GM23338 (cell line): ENCODE results near the gene PDC. TPM values are rescaled to one million over a fixed set of nuclear protein-coding genes. Genes with fewer than 3 reads are reported as not detected.

Experiments
- ATAC-seq: fragments of 200-7000 bp; cut with Tn5 transposase; 3 replicates; pipeline ENCODE4 v1.9.1; 2020
- DNase-seq: peaks from one replicate; pipeline ENCODE4 v3.0.0-alpha.2; 2015; ENCODE audit warnings: low spot score
- H2AFZ ChIP-seq: fragments of 200-600 bp; sonication (generic); 2 replicates; pipeline ENCODE4 v1.8.0; 2016; ENCODE audit warnings: antibody characterized with exemption, mild to moderate bottlenecking, moderate library complexity
- H3F3A ChIP-seq: fragments of 200-600 bp; sonication (generic); replicated peaks from 2 replicates; pipeline ENCODE4 v1.8.0; 2017; ENCODE audit warnings: antibody characterized with exemption, mixed run types, low read depth
- H3K27ac ChIP-seq: fragments of 200-600 bp; sonication (generic); 2 replicates; pipeline ENCODE4 v1.6.1; 2016; ENCODE audit warnings: low read depth
- H3K27me3 ChIP-seq: fragments of 200-600 bp; sonication (generic); 2 replicates; pipeline ENCODE4 v1.8.0; 2016; ENCODE audit warnings: mild to moderate bottlenecking, mixed run types, moderate library complexity; ENCODE audit not compliant: insufficient read depth
- H3K36me3 ChIP-seq: fragments of 200-600 bp; sonication (generic); 2 replicates; pipeline ENCODE4 v1.8.0; 2016; ENCODE audit warnings: mild to moderate bottlenecking; ENCODE audit not compliant: insufficient read depth
- H3K4me1 ChIP-seq: fragments of 200-600 bp; sonication (generic); 2 replicates; pipeline ENCODE4 v1.8.0; 2016; ENCODE audit warnings: mild to moderate bottlenecking, moderate library complexity; ENCODE audit not compliant: insufficient read depth
- H3K4me2 ChIP-seq: fragments of 200-600 bp; sonication (generic); 2 replicates; pipeline ENCODE4 v1.7.1; 2017; ENCODE audit warnings: mixed run types
- H3K4me3 ChIP-seq: fragments of 200-600 bp; sonication (generic); 2 replicates; pipeline ENCODE4 v1.6.1; 2016; ENCODE audit warnings: mixed run types
- H3K79me2 ChIP-seq: fragments of 200-600 bp; sonication (generic); replicated peaks from 2 replicates; pipeline ENCODE4 v1.8.0; 2017; ENCODE audit warnings: mild to moderate bottlenecking; ENCODE audit not compliant: insufficient read depth
- H3K9me2 ChIP-seq: fragments of 200-600 bp; sonication (generic); 2 replicates; pipeline ENCODE4 v1.8.0; 2017; ENCODE audit not compliant: insufficient read depth
- H4K20me1 ChIP-seq: fragments of 200-600 bp; sonication (generic); replicated peaks from 2 replicates; pipeline ENCODE4 v1.8.0; 2017; ENCODE audit warnings: mild to moderate bottlenecking; ENCODE audit not compliant: insufficient read depth
- H3K27ac Mint-ChIP-seq: 2 replicates; pipeline ENCODE4 v1.8.0; 2020; ENCODE audit warnings: inconsistent platforms, mild to moderate bottlenecking, moderate library complexity, mixed read lengths
- H3K27me3 Mint-ChIP-seq: 3 replicates; pipeline ENCODE4 v1.8.0; 2022; ENCODE audit warnings: low read depth, mild to moderate bottlenecking, moderate library complexity, mixed read lengths, inconsistent platforms; ENCODE audit not compliant: insufficient read depth, poor library complexity
- H3K36me3 Mint-ChIP-seq: 3 replicates; pipeline ENCODE4 v1.8.0; 2021; ENCODE audit warnings: low read depth, mild to moderate bottlenecking, inconsistent platforms, moderate library complexity, mixed read lengths
- H3K4me1 Mint-ChIP-seq: 3 replicates; pipeline ENCODE4 v1.8.0; 2020; ENCODE audit warnings: mild to moderate bottlenecking, inconsistent platforms, mixed read lengths
- H3K4me3 Mint-ChIP-seq: 3 replicates; pipeline ENCODE4 v1.8.0; 2021; ENCODE audit warnings: moderate library complexity, mild to moderate bottlenecking, inconsistent platforms, mixed read lengths
- H3K9me3 Mint-ChIP-seq: 3 replicates; pipeline ENCODE4 v1.8.0; 2020; ENCODE audit warnings: moderate library complexity, mild to moderate bottlenecking, inconsistent platforms, mixed read lengths
- CREB1 ChIP-seq: fragments of 250-450 bp; sonication (Bioruptor Pico); IDR thresholded peaks from 2 replicates; pipeline ENCODE4 v1.5.0; 2020; ENCODE audit warnings: low read depth, mild to moderate bottlenecking, moderate library complexity
- EZH2 ChIP-seq: fragments of 200-600 bp; sonication (generic); IDR thresholded peaks from one replicate; pipeline ENCODE4 v1.8.0; 2017; ENCODE audit warnings: antibody characterized with exemption, mild to moderate bottlenecking, low read depth; ENCODE audit not compliant: unreplicated experiment
- EZH2phosphoT487 ChIP-seq: fragments of 200-600 bp; sonication (generic); IDR thresholded peaks from one replicate; pipeline ENCODE4 v1.8.1; 2018; ENCODE audit warnings: antibody characterized with exemption; ENCODE audit not compliant: unreplicated experiment
- JUNB ChIP-seq: IDR thresholded peaks from one replicate; pipeline ENCODE4 v1.6.1; 2016; ENCODE audit warnings: antibody characterized with exemption; ENCODE audit not compliant: unreplicated experiment
- NANOG ChIP-seq: IDR thresholded peaks from 2 replicates; pipeline ENCODE4 v1.6.1; 2016; ENCODE audit warnings: antibody characterized with exemption, borderline replicate concordance
- POLR2AphosphoS5 ChIP-seq: IDR thresholded peaks from 2 replicates; pipeline ENCODE4 v1.6.1; 2016; ENCODE audit warnings: antibody characterized with exemption, low read depth
- REST ChIP-seq: IDR thresholded peaks from one replicate; pipeline ENCODE4 v1.6.1; 2018; ENCODE audit warnings: antibody characterized with exemption; ENCODE audit not compliant: unreplicated experiment
- STAT1 ChIP-seq: IDR thresholded peaks from one replicate; pipeline ENCODE4 v1.6.1; 2016; ENCODE audit warnings: antibody characterized with exemption; ENCODE audit not compliant: unreplicated experiment
- ZNF114 ChIP-seq: fragments of 250-450 bp; sonication (Bioruptor Pico); IDR thresholded peaks from 2 replicates; pipeline ENCODE4 v1.5.0; 2020; ENCODE audit warnings: mild to moderate bottlenecking, moderate library complexity
- ZNF331 ChIP-seq: fragments of 250-450 bp; sonication (Bioruptor Pico); IDR thresholded peaks from 2 replicates; pipeline ENCODE4 v1.5.0; 2020; ENCODE audit warnings: low read depth, mild to moderate bottlenecking, moderate library complexity
- ZNF462 ChIP-seq: fragments of 250-450 bp; sonication (Bioruptor Pico); IDR thresholded peaks from 2 replicates; pipeline ENCODE4 v1.5.0; 2020; ENCODE audit warnings: mild to moderate bottlenecking, moderate library complexity
- polyA plus RNA-seq: library from polyadenylated mRNA; unstranded; fragments of >200 nt; fragmentation: Nextera tagmentation; extraction: Ambion mirVana; gene quantifications from 2 replicates; pipeline ENCODE4 v1.2.1, GENCODE V29; 2016
- total RNA-seq: library from RNA; depleted of rRNA; stranded (reverse); fragments of >200 nt; shearing (Covaris generic); gene quantifications from 2 replicates; pipeline ENCODE4 v1.2.3, GENCODE V29; 2014
- TF ChIP-seq, protein P1 (sequence below), 2 experiments: fragments of 200-600 bp in 1 of 2; sonication (generic) in 1 of 2; conservative IDR thresholded peaks; 2 replicates each; pipeline versions ENCODE4 v1.5.1 to v1.6.1; 2016 to 2017; ENCODE audit warnings: antibody characterized with exemption in 2 of 2, low read depth in 2 of 2, mild to moderate bottlenecking in 2 of 2, moderate library complexity in 1 of 2
- TF ChIP-seq, protein P2 (sequence below): IDR thresholded peaks from 2 replicates; pipeline ENCODE4 v1.6.1; 2016; ENCODE audit warnings: antibody characterized with exemption

PDC gene
- total and polyA plus RNA-seq, 2 experiments from 2014 or later: not detected

DNA sequence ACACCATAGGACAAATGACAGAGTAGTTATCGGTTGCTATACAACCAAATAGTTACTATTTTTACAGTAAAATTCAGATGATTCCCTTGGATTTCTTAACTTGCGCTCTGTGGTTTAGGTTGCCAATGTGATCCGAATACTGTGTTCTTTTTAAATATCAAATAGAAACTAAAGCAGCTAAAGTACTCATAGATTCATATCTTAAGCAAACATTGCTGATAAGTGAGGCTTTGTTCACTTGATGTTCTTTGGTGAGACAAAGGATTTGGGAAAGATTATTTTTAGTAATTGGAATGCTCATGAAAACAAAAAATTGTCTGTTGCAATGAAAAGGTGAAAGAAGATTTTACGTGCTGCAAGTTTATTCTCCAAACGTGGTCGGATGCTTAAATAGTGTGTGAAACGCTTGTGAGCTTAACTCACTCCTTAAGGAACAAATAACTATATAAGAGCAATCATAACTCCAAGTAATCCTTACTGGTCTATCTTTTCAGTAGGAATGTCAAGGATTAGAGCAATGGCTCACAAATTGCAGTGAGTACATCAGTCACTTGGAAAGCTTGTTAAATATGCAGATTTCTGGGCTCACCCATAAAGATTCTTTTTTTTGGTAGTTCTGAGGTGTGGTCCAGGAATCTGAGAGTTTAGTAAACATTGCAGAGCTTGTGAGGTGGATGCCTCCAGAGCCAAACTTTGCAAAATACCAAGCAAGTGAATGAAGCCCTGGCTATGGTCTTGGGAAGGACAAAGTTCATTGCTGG is 31.8 kb upstream of the PDC start:
- H3K9me2 ChIP-seq: no peaks in the 10 kb centered on the region; the same call in 1 of the 2 replicates
- H3K4me3 ChIP-seq: no peak overlapping the region
- Mint-ChIP-seq H3K4me3 (no peak overlapping the region), H3K27ac (no peak overlapping the region), H3K27me3 (no peaks in the 10 kb centered on the region), H3K36me3 (no peaks in the 10 kb centered on the region), H3K9me3 (no peaks in the 10 kb centered on the region), H3K4me1 (no peaks in the 10 kb centered on the region)
- no peaks in the 10 kb centered on the region for H3K79me2 ChIP-seq
- TF ChIP-seq, protein P1, sequence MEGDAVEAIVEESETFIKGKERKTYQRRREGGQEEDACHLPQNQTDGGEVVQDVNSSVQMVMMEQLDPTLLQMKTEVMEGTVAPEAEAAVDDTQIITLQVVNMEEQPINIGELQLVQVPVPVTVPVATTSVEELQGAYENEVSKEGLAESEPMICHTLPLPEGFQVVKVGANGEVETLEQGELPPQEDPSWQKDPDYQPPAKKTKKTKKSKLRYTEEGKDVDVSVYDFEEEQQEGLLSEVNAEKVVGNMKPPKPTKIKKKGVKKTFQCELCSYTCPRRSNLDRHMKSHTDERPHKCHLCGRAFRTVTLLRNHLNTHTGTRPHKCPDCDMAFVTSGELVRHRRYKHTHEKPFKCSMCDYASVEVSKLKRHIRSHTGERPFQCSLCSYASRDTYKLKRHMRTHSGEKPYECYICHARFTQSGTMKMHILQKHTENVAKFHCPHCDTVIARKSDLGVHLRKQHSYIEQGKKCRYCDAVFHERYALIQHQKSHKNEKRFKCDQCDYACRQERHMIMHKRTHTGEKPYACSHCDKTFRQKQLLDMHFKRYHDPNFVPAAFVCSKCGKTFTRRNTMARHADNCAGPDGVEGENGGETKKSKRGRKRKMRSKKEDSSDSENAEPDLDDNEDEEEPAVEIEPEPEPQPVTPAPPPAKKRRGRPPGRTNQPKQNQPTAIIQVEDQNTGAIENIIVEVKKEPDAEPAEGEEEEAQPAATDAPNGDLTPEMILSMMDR (conservative IDR thresholded peaks at IDR 0.05; ENCODE audit: low read depth in 2 of 2): no peak
- TF ChIP-seq CREB1 (CRISPR knock-in tag) (no peak), ZNF114 (CRISPR knock-in tag) (no peak), EZH2 (no peak), STAT1 (no peak), NANOG (no peak), ZNF462 (CRISPR knock-in tag) (no peak), ZNF331 (CRISPR knock-in tag) (no peak), REST (no peak), JUNB (no peak), EZH2phosphoT487 (no peak), POLR2AphosphoS5 (no peak)
- TF ChIP-seq, protein P2, sequence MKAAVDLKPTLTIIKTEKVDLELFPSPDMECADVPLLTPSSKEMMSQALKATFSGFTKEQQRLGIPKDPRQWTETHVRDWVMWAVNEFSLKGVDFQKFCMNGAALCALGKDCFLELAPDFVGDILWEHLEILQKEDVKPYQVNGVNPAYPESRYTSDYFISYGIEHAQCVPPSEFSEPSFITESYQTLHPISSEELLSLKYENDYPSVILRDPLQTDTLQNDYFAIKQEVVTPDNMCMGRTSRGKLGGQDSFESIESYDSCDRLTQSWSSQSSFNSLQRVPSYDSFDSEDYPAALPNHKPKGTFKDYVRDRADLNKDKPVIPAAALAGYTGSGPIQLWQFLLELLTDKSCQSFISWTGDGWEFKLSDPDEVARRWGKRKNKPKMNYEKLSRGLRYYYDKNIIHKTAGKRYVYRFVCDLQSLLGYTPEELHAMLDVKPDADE: no peak
- H3K36me3 ChIP-seq: no peaks in the 10 kb centered on the region
- no peaks in the 10 kb centered on the region for H3K4me1 ChIP-seq
- no peak overlapping the region for H2AFZ ChIP-seq
- ATAC-seq: no peak
- H3K27me3 ChIP-seq: no peaks in the 10 kb centered on the region
- H3K27ac ChIP-seq: no peak overlapping the region
- H3K4me2 ChIP-seq: no peak overlapping the region
- DNase-seq: no peak
- H3F3A ChIP-seq: no peaks in the 10 kb centered on the region
- no peaks in the 10 kb centered on the region for H4K20me1 ChIP-seq
